ENCODE results near the gene DLX2. TPM values are rescaled to one million over a fixed set of nuclear protein-coding genes. Genes with fewer than 3 reads are reported as not detected.

DLX2 gene
- polyA plus RNA-seq, 3 donors = 0.08 TPM; not detected in 2

GRCh38 chr2:172105471-172106107 lies 2.9 kb upstream of the DLX2 start:
- Mint-ChIP-seq H3K27me3 (ENCODE audit: low read depth in 3 of 3) (peaks cover 92 to 98% (median 94%) of the 10 kb centered on the region in 3 donors), H3K4me3 (peak overlapping the region; percentile 77 to 95), H3K27ac (no peak overlapping the region), H3K9me3 (peaks cover 0 to 47% (median 33%) of the 10 kb centered on the region in 7 donors), H3K36me3 (peaks cover 20% of the 10 kb centered on the region in 2 donors), H3K4me1 (peaks cover 78% of the 10 kb centered on the region)
- 16% methylated on average over 17 of the region's 23 CpGs for WGBS (ENCODE audit: insufficient coverage)
- H3K27ac ChIP-seq (ENCODE audit: low read depth in 1 of 2, low read length in 2 of 2) = no peak overlapping the region
- H3K36me3 ChIP-seq (replicated peaks in 1 of 2; ENCODE audit: control insufficient read depth in 1 of 2, insufficient read depth in 2 of 2, low read length in 2 of 2) = no peaks in the 10 kb centered on the region
- peaks cover 74 to 96% of the 10 kb centered on the region in 2 donors for H3K27me3 ChIP-seq (ENCODE audit: control insufficient read depth in 2 of 2, insufficient read depth in 2 of 2, low read length in 2 of 2)
- H4K20me1 ChIP-seq (ENCODE audit: insufficient read depth, low read length) = no peaks in the 10 kb centered on the region
- peaks cover 10 to 35% of the 10 kb centered on the region in 2 donors for H3K9me3 ChIP-seq (replicated peaks in 1 of 2; ENCODE audit: control insufficient read depth in 1 of 2, insufficient read depth in 1 of 2, low read length in 2 of 2)
- H3K9ac ChIP-seq (ENCODE audit: insufficient read depth, low read length, poor library complexity, severe bottlenecking) = no peak overlapping the region
- H3K79me2 ChIP-seq (ENCODE audit: insufficient read depth, low read length) = no peaks in the 10 kb centered on the region
- no peak for TF ChIP-seq CTCF (IDR thresholded peaks at IDR 0.05)
- H3K4me2 ChIP-seq (replicated peaks; ENCODE audit: extremely low read depth, low read length, poor library complexity, severe bottlenecking) = peak overlapping the region; percentile 83
- no peak for DNase-seq
- H3K4me1 ChIP-seq (ENCODE audit: control insufficient read depth in 1 of 2, insufficient read depth in 2 of 2, low read length in 2 of 2) = peaks cover 70 to 71% of the 10 kb centered on the region in 2 donors
- H3K4me3 ChIP-seq (replicated peaks in 1 of 3; ENCODE audit: low read depth in 2 of 3, low read length in 3 of 3) = peak overlapping the region in 1 of 3 experiments; percentile 75
- intact Hi-C loops (cut with micrococcal nuclease) = loop anchor here (5.0 to 10.0 kb wide), 2 partner anchors 403 to 531 kb away; no protein-coding TSS in a partner anchor
- no peak overlapping the region for H2AFZ ChIP-seq (ENCODE audit: insufficient read depth, low read depth, low read length, poor library complexity, severe bottlenecking)

GRCh38 chr2:172103471-172104272 lies 972 bp upstream of the DLX2 start:
- H3K4me3 ChIP-seq (replicated peaks in 1 of 3; ENCODE audit: low read depth in 2 of 3, low read length in 3 of 3) = peak overlapping the region in 2 of 3 experiments; percentile 44 to 75
- no peak overlapping the region for H3K9ac ChIP-seq (ENCODE audit: insufficient read depth, low read length, poor library complexity, severe bottlenecking)
- peaks cover 0 to 48% (median 31%) of the 10 kb centered on the region in 7 donors for H3K9me3 Mint-ChIP-seq
- peaks cover 10 to 35% of the 10 kb centered on the region in 2 donors for H3K9me3 ChIP-seq (replicated peaks in 1 of 2; ENCODE audit: control insufficient read depth in 1 of 2, insufficient read depth in 1 of 2, low read length in 2 of 2)
- peak; percentile 96 for TF ChIP-seq CTCF (IDR thresholded peaks at IDR 0.05)
- peaks cover 76 to 96% of the 10 kb centered on the region in 2 donors for H3K27me3 ChIP-seq (ENCODE audit: control insufficient read depth in 2 of 2, insufficient read depth in 2 of 2, low read length in 2 of 2)
- H3K79me2 ChIP-seq (ENCODE audit: insufficient read depth, low read length) = no peaks in the 10 kb centered on the region
- peak overlapping the region in 4 of 7 donors; percentile 57 to 92 (median 78) for H3K27ac Mint-ChIP-seq
- intact Hi-C loops (cut with micrococcal nuclease) = loop anchor here in 1 of 2 donors (2.0 to 10.0 kb wide), 4 partner anchors 19 to 529 kb away; partner anchors contain the start of gene DLX1
- WGBS (ENCODE audit: insufficient coverage) = 0% methylated on average over 5 of the region's 25 CpGs
- no peak overlapping the region for H3K27ac ChIP-seq (ENCODE audit: low read depth in 1 of 2, low read length in 2 of 2)
- peaks cover 15 to 20% of the 10 kb centered on the region in 2 donors for H3K36me3 Mint-ChIP-seq
- H4K20me1 ChIP-seq (ENCODE audit: insufficient read depth, low read length) = peaks cover 4% of the 10 kb centered on the region
- no peak overlapping the region for H2AFZ ChIP-seq (ENCODE audit: insufficient read depth, low read depth, low read length, poor library complexity, severe bottlenecking)
- DNase-seq = peak; percentile 74 to 86 (median 79)
- H3K4me3 Mint-ChIP-seq = peak overlapping the region; percentile 86 to 95
- H3K27me3 Mint-ChIP-seq (ENCODE audit: low read depth in 3 of 3) = peaks cover 91 to 99% (median 95%) of the 10 kb centered on the region in 3 donors
- peak overlapping the region; percentile 80 for H3K4me2 ChIP-seq (replicated peaks; ENCODE audit: extremely low read depth, low read length, poor library complexity, severe bottlenecking)
- peaks cover 76 to 79% of the 10 kb centered on the region in 2 donors for H3K4me1 ChIP-seq (ENCODE audit: control insufficient read depth in 1 of 2, insufficient read depth in 2 of 2, low read length in 2 of 2)
- peaks cover 73% of the 10 kb centered on the region for H3K4me1 Mint-ChIP-seq
- H3K36me3 ChIP-seq (replicated peaks in 1 of 2; ENCODE audit: control insufficient read depth in 1 of 2, insufficient read depth in 2 of 2, low read length in 2 of 2) = no peaks in the 10 kb centered on the region
